Measurements from ENCODE around the gene TYROBP. TPM values are rescaled to one million over a fixed set of nuclear protein-coding genes. Genes with fewer than 3 reads are reported as not detected.

Gene TYROBP
- total RNA-seq, 1 donor from 2014 or later, result 31.5 TPM

DNA sequence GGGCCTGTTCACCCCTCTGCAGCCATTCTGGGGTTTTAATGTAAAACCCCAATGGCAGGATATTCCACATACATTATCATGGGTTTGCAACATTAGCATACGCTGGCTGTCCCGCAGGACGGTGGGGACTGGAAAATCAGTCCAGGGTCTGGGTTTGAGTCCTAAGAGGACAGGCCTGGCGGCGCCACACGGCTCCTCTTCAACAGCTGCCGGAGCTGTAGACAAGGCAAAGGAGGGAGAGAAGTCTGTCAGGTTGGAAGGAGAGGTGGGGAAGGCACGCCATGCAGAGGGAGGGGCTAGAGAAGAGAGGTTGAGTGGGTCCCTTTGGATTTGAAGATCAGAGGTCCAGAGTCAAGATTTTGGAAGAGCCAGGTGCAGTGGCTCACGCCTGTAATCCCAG, 19.7 kb downstream of the TYROBP start:
- Histone ChIP-seq H3K36me3 (peaks cover 35 to 51% of the 10 kb centered on the region in 2 donors), H3K27me3 (no peaks in the 10 kb centered on the region), H3K4me1 (no peaks in the 10 kb centered on the region), H3K27ac (no peak overlapping the region), H3K9me3 (no peaks in the 10 kb centered on the region), H3K4me3 (no peak overlapping the region)
- TF ChIP-seq, protein P1, sequence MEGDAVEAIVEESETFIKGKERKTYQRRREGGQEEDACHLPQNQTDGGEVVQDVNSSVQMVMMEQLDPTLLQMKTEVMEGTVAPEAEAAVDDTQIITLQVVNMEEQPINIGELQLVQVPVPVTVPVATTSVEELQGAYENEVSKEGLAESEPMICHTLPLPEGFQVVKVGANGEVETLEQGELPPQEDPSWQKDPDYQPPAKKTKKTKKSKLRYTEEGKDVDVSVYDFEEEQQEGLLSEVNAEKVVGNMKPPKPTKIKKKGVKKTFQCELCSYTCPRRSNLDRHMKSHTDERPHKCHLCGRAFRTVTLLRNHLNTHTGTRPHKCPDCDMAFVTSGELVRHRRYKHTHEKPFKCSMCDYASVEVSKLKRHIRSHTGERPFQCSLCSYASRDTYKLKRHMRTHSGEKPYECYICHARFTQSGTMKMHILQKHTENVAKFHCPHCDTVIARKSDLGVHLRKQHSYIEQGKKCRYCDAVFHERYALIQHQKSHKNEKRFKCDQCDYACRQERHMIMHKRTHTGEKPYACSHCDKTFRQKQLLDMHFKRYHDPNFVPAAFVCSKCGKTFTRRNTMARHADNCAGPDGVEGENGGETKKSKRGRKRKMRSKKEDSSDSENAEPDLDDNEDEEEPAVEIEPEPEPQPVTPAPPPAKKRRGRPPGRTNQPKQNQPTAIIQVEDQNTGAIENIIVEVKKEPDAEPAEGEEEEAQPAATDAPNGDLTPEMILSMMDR (IDR thresholded peaks at IDR 0.05), result no peak
- intact Hi-C loops (cut with DNase I), result no loop called here
- DNase-seq (ENCODE audit: low spot score in 2 of 2), result no peak

DNA sequence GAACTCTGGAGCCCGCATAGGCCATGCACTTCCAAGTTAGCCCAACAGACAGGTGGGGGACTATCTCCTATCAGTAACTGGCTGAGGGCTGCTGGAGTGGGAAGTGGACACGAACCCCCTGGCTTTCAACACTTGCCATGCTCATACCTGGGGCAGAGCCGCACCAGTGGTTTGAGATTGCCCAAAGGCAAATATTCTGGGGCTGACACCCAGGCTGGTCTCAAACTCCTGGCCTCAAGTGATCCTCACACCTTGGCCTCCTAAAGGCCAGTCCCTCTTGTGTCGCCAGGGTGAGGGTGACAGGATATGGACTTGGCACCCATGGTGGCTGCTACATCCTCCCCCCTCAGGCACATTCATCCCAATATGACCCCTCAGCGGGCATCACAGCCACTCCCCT, 20.9 kb downstream of the TYROBP start:
- H3K27ac ChIP-seq, result no peak overlapping the region
- intact Hi-C loops (cut with DNase I), result no loop called here
- H3K36me3 ChIP-seq, result peaks cover 32 to 42% of the 10 kb centered on the region in 2 donors
- no peak for DNase-seq (ENCODE audit: low spot score in 2 of 2)
- H3K9me3 ChIP-seq, result no peaks in the 10 kb centered on the region
- no peaks in the 10 kb centered on the region for H3K4me1 ChIP-seq
- TF ChIP-seq, protein P1 (IDR thresholded peaks at IDR 0.05), result no peak
- H3K4me3 ChIP-seq, result no peak overlapping the region
- H3K27me3 ChIP-seq, result no peaks in the 10 kb centered on the region

DNA sequence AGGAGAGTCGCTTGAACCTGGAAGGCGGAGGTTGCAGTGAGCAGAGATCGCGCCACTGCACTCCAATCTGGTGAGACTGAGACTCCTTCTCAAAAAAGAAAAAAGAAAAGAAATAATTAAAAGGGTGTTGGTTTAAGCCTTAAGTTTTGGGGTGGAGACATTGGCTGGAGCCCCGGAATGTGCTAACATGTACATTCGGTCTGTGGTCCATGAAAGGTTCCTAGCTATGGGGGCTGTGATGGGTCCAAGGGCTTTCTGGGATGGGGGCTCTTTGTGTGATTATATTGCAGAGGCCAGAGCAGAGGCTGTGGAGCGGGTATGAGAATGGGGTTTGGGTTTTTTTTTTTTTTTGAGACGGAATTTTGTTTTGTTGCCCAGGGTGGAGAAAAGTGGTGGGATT, 22.2 kb downstream of the TYROBP start:
- TF ChIP-seq, protein P1 (IDR thresholded peaks at IDR 0.05), result no peak
- intact Hi-C loops (cut with DNase I), result no loop called here
- peaks cover 30 to 38% of the 10 kb centered on the region in 2 donors for H3K36me3 ChIP-seq
- H3K27ac ChIP-seq, result no peak overlapping the region
- no peak overlapping the region for H3K4me3 ChIP-seq
- no peaks in the 10 kb centered on the region for H3K4me1 ChIP-seq
- no peaks in the 10 kb centered on the region for H3K9me3 ChIP-seq
- H3K27me3 ChIP-seq, result no peaks in the 10 kb centered on the region
- no peak for DNase-seq (ENCODE audit: low spot score in 2 of 2)

DNA sequence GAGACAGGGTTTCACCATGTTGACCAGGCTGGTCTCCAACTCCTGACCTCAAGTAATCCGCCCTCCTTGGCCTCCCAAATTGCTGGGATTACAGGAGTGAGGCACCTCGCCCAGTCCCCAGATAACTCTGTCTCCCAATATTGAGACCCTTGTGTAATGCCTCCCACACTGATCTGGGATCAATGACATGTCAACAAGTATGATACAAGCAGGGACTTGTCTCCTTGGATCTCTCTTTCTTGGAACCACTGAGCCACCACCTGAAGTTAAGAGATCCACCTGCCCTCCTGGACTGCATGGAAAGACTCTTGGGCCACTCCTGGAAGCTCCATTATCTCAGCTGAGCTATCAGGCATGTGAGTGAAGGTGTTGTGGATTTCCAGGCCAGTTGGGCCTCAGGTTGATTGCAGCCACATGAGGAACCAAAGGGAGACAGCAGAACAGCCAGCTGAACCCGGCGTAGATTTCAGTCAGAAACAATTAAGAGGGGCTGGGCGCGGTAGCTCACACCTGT, 22.8 kb downstream of the TYROBP start:
- Histone ChIP-seq H3K9me3 (no peaks in the 10 kb centered on the region), H3K27me3 (no peaks in the 10 kb centered on the region), H3K36me3 (peaks cover 23 to 32% of the 10 kb centered on the region in 2 donors), H3K27ac (no peak overlapping the region), H3K4me3 (no peak overlapping the region), H3K4me1 (no peaks in the 10 kb centered on the region)
- no peak for DNase-seq (ENCODE audit: low spot score in 2 of 2)
- intact Hi-C loops (cut with DNase I), result no loop called here
- TF ChIP-seq, protein P1 (IDR thresholded peaks at IDR 0.05), result no peak

DNA sequence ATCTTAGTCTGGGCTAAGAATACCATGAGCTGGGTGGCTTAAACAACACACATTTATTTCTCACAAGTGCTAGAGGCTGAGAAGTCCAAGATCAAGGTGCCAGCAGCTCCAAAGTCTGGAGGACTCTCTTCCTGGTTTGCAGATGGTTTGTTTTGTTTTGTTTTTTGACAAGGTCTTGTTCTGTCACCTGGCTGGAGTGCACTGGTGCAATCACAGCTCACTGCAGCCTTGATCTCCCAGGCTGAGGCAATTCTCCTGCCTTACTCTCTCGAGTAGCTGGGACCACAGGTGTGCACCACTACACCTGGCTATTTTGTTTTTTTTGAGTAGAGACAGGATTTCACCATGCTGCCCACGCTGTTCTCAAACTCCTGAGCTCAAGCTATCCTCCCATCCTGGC, 24.2 kb downstream of the TYROBP start:
- TF ChIP-seq, protein P1 (IDR thresholded peaks at IDR 0.05), result no peak

More for the DNA sequence above, 24.2 kb downstream of the TYROBP start:
- no peak for DNase-seq (ENCODE audit: low spot score in 2 of 2)
- intact Hi-C loops (cut with DNase I), result no loop called here
- H3K36me3 ChIP-seq, result peaks cover 10 to 18% of the 10 kb centered on the region in 2 donors
- no peak overlapping the region for H3K4me3 ChIP-seq
- H3K4me1 ChIP-seq, result no peaks in the 10 kb centered on the region
- H3K27me3 ChIP-seq, result no peaks in the 10 kb centered on the region
- no peak overlapping the region for H3K27ac ChIP-seq
- no peaks in the 10 kb centered on the region for H3K9me3 ChIP-seq
